Melanocyte of skin (primary cell): Measurements from ENCODE around the gene SAMD10. TPM values are rescaled to one million over a fixed set of nuclear protein-coding genes. Genes with fewer than 3 reads are reported as not detected.

ENCODE experiments used
- small RNA-seq, 2 donors: library from RNA; depleted of rRNA; stranded (forward); fragments of <200 nt; gene quantifications; one replicate each; pipeline ENCODE3, GENCODE V24; 2012
- total RNA-seq, 2 donors: library from RNA; depleted of rRNA; stranded (reverse); fragments of >200 nt; gene quantifications; 2 replicates each; pipeline ENCODE4 v1.2.3, GENCODE V29; 2012

The SAMD10 gene
- 1 to 10 TPM in 1 of 2 donors, under 1 TPM in 1; 1.00 to 2.1 TPM for total RNA-seq

DNA sequence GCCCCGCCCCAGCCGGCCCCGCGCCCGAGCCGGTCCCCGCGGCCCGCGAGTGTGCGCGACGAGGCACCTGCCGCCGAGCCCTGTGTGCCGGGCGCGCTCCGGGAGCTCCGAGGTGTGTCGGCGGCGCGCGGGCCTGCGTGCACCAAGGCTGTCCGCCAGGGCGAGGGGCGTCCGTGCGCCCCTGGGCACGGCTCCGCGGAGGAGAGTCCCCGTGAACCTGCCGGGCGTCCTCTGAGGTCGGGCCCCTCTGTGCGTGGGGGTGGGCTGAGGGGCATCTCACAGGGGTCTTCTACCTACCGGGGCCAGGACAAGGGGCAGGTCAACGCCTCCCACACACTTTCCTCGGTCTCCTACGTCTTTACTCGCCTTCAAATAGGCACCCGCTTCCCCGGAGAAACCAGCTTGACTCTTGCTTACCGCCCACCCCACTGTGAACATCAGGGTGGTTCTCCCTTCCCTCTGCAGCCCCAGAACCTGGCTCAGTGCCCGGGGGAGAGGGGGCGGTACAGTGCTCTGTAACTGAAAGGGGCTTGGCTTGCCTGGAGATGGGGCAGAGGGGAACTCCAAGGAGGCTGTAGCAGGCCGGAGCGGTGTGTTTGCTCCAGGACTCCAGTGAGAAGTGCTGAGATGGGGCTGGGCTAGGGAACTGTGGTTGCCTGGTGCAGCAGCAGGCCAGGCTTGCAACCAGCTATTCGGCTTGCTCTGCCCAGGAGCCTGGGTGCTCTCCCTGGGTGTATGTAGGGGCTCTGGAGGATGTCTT lies at the start of gene SAMD10:
Gene SAMD10, minus strand, starts transcription at position 86 of the 760 bp plus-strand sequence. CDS start 175 bp downstream, outside the sequence.

DNA sequence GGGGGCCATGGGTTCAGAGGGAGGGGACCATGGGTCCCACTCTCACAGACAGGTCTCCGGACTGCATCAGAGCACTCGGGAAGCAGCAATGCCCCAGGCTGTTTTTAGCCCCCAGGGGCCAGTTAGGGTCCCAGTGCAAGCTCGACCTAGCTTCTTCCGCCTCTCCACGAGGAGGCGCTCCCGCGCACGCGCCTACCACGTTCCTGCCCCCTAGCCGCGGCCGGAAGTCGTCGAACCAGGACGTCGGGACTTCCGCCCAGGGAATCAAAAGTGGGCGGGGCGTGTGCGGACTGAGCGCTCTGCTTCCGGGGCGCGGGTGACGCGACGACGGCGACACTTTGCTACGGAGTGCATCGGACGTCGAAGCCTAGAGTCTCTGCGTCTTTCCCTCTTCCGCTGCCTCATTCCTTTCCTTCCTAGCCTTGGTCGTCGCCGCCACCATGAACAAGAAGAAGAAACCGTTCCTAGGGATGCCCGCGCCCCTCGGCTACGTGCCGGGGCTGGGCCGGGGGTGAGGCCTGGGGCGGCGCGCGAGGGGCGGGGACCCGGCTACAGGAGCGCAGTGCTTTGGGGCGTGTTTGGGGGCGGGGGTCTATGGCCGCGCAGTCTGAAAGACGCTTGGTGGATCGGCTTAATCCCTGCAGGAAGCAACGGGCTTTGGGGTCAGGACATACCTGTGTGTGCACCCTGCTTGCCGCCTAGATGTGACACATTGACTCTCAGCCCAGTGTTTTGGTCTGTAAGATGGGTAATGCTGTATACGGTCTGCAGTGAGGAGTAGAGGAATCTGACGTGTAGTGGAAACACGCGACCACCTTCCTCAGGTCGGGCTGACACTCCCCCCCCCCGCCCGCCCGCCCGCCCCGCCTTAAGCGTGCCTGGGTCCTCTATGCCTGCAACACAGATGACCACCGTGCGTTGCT lies 1.6 kb upstream of the SAMD10 start, which contains the start of gene PRPF6:
Gene PRPF6, plus strand, starts transcription at position 327 of the 923 bp plus-strand sequence. Its CDS starts 114 bp downstream, at position 441.

DNA sequence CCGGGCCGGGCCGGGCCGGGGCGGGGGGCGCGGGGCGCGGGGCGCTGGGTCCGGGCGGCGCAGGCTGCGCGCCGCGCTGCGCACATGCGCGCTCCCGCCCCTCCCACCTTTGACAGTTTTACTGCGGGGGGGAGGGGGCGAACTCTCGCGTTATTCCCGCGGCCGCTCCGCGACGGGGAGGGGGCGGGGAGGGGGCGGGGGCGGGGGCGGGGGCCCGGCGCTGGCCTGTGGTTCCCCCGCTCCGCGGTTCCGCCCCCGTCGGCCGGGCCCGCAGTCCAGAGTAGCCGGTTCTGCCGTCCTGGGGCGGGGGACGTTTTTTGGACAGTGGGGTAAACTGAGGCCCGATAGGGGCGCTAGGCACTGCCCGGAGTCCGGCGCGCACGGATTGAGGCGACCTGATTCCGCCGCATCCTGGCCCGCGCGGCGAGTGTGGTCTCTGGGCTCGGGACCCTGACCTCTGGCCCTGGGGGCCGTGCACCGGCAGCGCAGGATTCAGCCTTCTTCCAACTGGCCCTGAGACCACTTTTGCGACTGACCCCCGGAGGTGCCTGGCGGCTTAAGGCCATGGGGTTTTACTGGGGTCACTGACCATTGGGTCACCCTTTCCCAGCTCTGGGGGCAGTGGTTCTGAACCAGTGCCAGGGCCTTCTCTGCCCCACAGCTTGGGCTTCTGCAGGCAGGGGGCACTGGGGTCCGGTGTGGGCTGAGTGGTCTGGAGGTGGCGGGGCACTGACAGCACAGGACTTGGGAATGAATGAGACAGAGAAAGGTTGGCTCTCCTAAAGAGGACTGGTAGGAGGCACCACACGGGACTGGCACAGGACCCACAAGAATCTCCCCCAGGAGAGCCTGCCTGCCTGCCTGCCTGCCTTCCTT lies 9.4 kb downstream of the SAMD10 start, which contains the start of gene ZNF512B:
Gene ZNF512B, minus strand, starts transcription at position 93 of the 876 bp plus-strand sequence. CDS start 1,980 bp downstream, outside the sequence.

DNA sequence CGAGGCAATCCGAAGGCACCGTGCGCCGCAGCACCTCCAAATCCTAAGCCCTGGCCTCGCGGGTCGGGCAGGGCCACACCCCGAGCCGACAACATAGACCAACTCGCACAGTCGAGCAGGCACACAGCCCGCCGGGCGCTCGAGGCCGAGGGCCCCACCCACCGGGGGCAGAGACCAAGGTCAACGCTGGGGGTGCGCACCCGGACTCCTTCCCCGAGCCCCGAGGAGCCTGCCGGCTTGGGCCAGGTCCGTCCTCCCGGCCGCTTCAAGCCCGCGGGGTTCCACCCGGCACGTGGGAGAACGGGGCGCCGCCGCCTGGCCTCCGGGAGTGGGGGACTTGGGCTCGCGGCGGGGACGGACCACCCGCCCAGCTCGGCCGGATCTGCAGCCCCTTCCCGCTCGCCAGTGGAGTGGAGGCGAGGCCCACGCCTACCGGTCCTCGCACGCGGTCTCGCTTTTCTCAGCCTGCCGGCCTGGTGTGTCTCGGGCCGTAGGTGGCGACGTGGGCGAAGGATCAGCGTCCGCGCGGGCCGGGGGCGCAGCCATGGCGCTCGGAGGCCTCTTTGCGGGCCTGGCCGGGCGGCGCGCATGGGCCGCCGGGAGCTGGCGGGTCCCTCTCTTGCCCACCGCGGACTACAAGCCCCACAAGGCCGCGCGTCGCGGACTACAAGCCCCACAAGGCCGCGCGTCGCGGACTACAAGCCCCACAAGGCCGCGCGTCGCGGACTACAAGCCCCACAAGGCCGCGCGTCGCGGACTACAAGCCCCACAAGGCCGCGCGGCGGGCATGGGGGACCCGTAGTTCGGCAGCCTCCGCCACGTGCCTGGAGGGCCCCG lies 23.4 kb downstream of the SAMD10 start, which contains the start of gene UCKL1:
Gene UCKL1, minus strand, starts transcription at position 590 of the 837 bp plus-strand sequence. Its CDS starts 44 bp downstream, at position 546.

Small RNA genes lying within 50 kb of the gene (small RNA-seq; reads per million reads assigned to genes)
- 0 reads per million in 2 donors for gene MIR647

Other genes starting within 250 kb of the SAMD10 start
- gene LIME1, start 243.0 kb downstream of the SAMD10 start, total RNA-seq, result 1 to 10 TPM; 1.4 to 1.7 TPM
- gene SLC2A4RG, start 239.9 kb downstream of the SAMD10 start, total RNA-seq, result 1 to 10 TPM; 5.9 to 7.7 TPM
- under 1 TPM; under 0.01 to 1.00 TPM for gene ZBTB46, start 148.4 kb downstream of the SAMD10 start, total RNA-seq
- not detected for gene ABHD16B, start 118.1 kb downstream of the SAMD10 start, total RNA-seq
- 10 to 100 TPM; 47.1 to 53.9 TPM for gene TPD52L2, start 114.4 kb downstream of the SAMD10 start, total RNA-seq
- 10 to 100 TPM; 34.4 to 39.6 TPM for gene DNAJC5, start 84.5 kb downstream of the SAMD10 start, total RNA-seq
- gene UCKL1, start 23.2 kb downstream of the SAMD10 start, total RNA-seq, result 10 to 100 TPM; 25.5 to 36.0 TPM
- gene ZNF512B, start 9.7 kb downstream of the SAMD10 start, total RNA-seq, result 1 to 10 TPM; 7.9 to 9.3 TPM
- 10 to 100 TPM; 47.1 to 51.0 TPM for gene PRPF6, start 1.5 kb upstream of the SAMD10 start, total RNA-seq
- gene C20orf204, start 56.5 kb upstream of the SAMD10 start, total RNA-seq, result 1 to 10 TPM in 1 of 2 donors, under 1 TPM in 1; 1.00 to 1.4 TPM
- under 1 TPM; 0.33 to 0.34 TPM for gene SOX18, start 70.0 kb upstream of the SAMD10 start, total RNA-seq
- gene TCEA2, start 83.6 kb upstream of the SAMD10 start, total RNA-seq, result 10 to 100 TPM in 1 of 2 donors, 1 to 10 TPM in 1; 8.0 to 13.1 TPM
- 10 to 100 TPM in 1 of 2 donors, 1 to 10 TPM in 1; 8.3 to 17.3 TPM for gene RGS19, start 99.9 kb upstream of the SAMD10 start, total RNA-seq
- gene OPRL1, start 100.4 kb upstream of the SAMD10 start, total RNA-seq, result under 1 TPM; 0.34 to 0.67 TPM
- gene LKAAEAR1, start 104.8 kb upstream of the SAMD10 start, total RNA-seq, result not detected
- not detected for gene NPBWR2, start 127.9 kb upstream of the SAMD10 start, total RNA-seq
- under 1 TPM in 1 of 2 donors, not detected in 1; under 0.01 TPM for gene MYT1, start 184.8 kb upstream of the SAMD10 start, total RNA-seq